Neural progenitor cell (in vitro differentiated cells): Measurements from ENCODE around the gene CTAG2.
"Not testable (repeated sequence)": the region's sequence is repeated elsewhere in the genome, so short reads cannot be mapped to it uniquely, and the experiment has no call there.

Experiments
- EZH2 ChIP-seq: fragments of 200-600 bp; sonication (generic); IDR thresholded peaks from 2 replicates; pipeline ENCODE4 v1.6.1; 2017; ENCODE audit warnings: antibody characterized with exemption, mild to moderate bottlenecking, moderate library complexity
- EZH2phosphoT487 ChIP-seq: fragments of 200-600 bp; sonication (generic); IDR thresholded peaks from 2 replicates; pipeline ENCODE4 v1.6.1; 2017; ENCODE audit warnings: antibody characterized with exemption
- TF ChIP-seq, protein P1 (sequence below): fragments of 200-600 bp; sonication (generic); IDR thresholded peaks from 2 replicates; pipeline ENCODE4 v1.5.1; 2017; ENCODE audit warnings: antibody characterized with exemption, mild to moderate bottlenecking

DNA sequence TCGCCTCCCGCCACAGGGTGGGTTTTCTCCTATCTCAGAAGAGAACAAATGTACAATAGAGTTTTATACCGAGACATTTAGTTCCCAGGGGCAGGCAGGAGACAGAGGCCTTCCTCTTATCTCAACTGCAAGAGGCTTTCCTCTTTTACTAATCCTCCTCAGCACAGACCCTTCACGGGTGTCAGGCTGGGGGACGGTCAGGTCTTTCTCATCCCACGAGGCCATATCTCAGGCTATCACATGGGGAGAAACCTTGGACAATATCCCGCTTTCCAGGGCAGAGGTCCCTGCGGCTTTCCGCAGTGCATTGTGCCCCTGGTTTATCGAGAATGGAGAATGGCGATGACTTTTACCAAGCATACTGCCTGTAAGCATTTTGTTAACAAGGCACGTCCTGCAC lies 44.6 kb downstream of the CTAG2 start:
- TF ChIP-seq, protein P1, sequence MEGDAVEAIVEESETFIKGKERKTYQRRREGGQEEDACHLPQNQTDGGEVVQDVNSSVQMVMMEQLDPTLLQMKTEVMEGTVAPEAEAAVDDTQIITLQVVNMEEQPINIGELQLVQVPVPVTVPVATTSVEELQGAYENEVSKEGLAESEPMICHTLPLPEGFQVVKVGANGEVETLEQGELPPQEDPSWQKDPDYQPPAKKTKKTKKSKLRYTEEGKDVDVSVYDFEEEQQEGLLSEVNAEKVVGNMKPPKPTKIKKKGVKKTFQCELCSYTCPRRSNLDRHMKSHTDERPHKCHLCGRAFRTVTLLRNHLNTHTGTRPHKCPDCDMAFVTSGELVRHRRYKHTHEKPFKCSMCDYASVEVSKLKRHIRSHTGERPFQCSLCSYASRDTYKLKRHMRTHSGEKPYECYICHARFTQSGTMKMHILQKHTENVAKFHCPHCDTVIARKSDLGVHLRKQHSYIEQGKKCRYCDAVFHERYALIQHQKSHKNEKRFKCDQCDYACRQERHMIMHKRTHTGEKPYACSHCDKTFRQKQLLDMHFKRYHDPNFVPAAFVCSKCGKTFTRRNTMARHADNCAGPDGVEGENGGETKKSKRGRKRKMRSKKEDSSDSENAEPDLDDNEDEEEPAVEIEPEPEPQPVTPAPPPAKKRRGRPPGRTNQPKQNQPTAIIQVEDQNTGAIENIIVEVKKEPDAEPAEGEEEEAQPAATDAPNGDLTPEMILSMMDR, result not testable (repeated sequence)
- not testable (repeated sequence) for TF ChIP-seq EZH2, EZH2phosphoT487
